CD4-positive, alpha-beta T cell (primary cell): Measurements from ENCODE around the gene TMEM260. TPM values are rescaled to one million over a fixed set of nuclear protein-coding genes. Genes with fewer than 3 reads are reported as not detected.

Experiments
- ATAC-seq: fragments of 200-7000 bp; cut with Tn5 transposase; one replicate; pipeline ENCODE4 v1.10.0; 2022; ENCODE audit warnings: mild to moderate bottlenecking; ENCODE audit not compliant: poor library complexity
- CTCF ChIA-PET: fragments of 350-600 bp; sonication (Branson Sonifier 250); formaldehyde crosslinking; loops from one replicate; lab custom pipeline; 2021; ENCODE audit warnings: antibody characterized with exemption, inconsistent platforms; lab: Charles Lee
- POLR2A ChIA-PET: fragments of 350-600 bp; sonication (Branson Sonifier 250); formaldehyde crosslinking; loops from one replicate; lab custom pipeline; 2021; ENCODE audit warnings: antibody characterized with exemption, inconsistent platforms; lab: Charles Lee
- DNase-seq, 14 experiments: peaks; one replicate each; pipeline ENCODE4 v3.0.0-alpha.2; 2013 to 2020; ENCODE audit warnings: mixed read lengths in 2 of 14
- H3K27ac ChIP-seq, 2 donors: one replicate each; pipeline versions ENCODE4 v1.5.1 to v1.7.0; 2013; ENCODE audit warnings: low read length in 2 of 2, low read depth in 1 of 2, mild to moderate bottlenecking in 1 of 2
- H3K27me3 ChIP-seq, 2 experiments: 1 replicate in 1 of 2; 2 replicates in 1 of 2; pipeline versions ENCODE4 v1.6.1 to v1.7.0; 2013; ENCODE audit warnings: low read length in 2 of 2, control low read depth in 1 of 2, mild to moderate bottlenecking in 1 of 2, moderate library complexity in 1 of 2; ENCODE audit not compliant: insufficient read depth in 2 of 2, control insufficient read depth in 1 of 2
- H3K36me3 ChIP-seq: one replicate; pipeline ENCODE4 v1.6.1; 2013; ENCODE audit warnings: low read length, control low read depth; ENCODE audit not compliant: insufficient read depth
- H3K4me1 ChIP-seq: one replicate; pipeline ENCODE4 v1.6.1; 2013; ENCODE audit warnings: low read length, control low read depth; ENCODE audit not compliant: insufficient read depth
- H3K4me3 ChIP-seq: one replicate; pipeline ENCODE4 v1.5.1; 2013; ENCODE audit warnings: mild to moderate bottlenecking, low read length, moderate library complexity
- H3K9me3 ChIP-seq, 2 experiments: 1 replicate in 1 of 2; 2 replicates in 1 of 2; pipeline versions ENCODE4 v1.6.1 to v1.7.0; 2013; ENCODE audit warnings: low read length in 2 of 2, mild to moderate bottlenecking in 2 of 2, control low read depth in 1 of 2, moderate library complexity in 1 of 2; ENCODE audit not compliant: control insufficient read depth in 1 of 2, insufficient read depth in 1 of 2
- H3K27ac Mint-ChIP-seq: one replicate; pipeline ENCODE4 v1.8.0; 2020; ENCODE audit warnings: mixed read lengths
- H3K27me3 Mint-ChIP-seq: one replicate; pipeline ENCODE4 v1.8.0; 2021; ENCODE audit warnings: mixed read lengths
- H3K36me3 Mint-ChIP-seq: one replicate; pipeline ENCODE4 v1.8.0; 2021; ENCODE audit warnings: low read depth, mixed read lengths
- H3K4me1 Mint-ChIP-seq: one replicate; pipeline ENCODE4 v1.8.0; 2021; ENCODE audit warnings: low read depth, mixed read lengths
- H3K4me3 Mint-ChIP-seq: one replicate; pipeline ENCODE4 v1.8.0; 2020; ENCODE audit warnings: mild to moderate bottlenecking, mixed read lengths
- H3K9me3 Mint-ChIP-seq: one replicate; pipeline ENCODE4 v1.8.0; 2020; ENCODE audit warnings: mixed read lengths
- intact Hi-C, 2 experiments: fragments of 100-400 bp; cut with DNase I in 1 of 2; cut with micrococcal nuclease in 1 of 2; formaldehyde crosslinking; loops; one replicate each; pipeline versions ENCODE4 v1.15.1 to v1.9.0; 2023 to 2025; cut with DNase I, micrococcal nuclease
- total RNA-seq, 174 experiments: library from RNA in 2 of 174; stranded (reverse) in 2 of 174; gene quantifications; one replicate each; pipeline ENCODE4 v1.2.3 and lab custom pipeline; 2021 to 2026
- TF ChIP-seq, protein P1 (sequence below): fragments of 200-600 bp; IDR thresholded peaks from one replicate; pipeline ENCODE4 v1.8.0; 2022; ENCODE audit warnings: antibody characterized with exemption, mild to moderate bottlenecking

Gene TMEM260
- total RNA-seq, 2 experiments from 2014 or later = 8.7 to 9.2 TPM

DNA sequence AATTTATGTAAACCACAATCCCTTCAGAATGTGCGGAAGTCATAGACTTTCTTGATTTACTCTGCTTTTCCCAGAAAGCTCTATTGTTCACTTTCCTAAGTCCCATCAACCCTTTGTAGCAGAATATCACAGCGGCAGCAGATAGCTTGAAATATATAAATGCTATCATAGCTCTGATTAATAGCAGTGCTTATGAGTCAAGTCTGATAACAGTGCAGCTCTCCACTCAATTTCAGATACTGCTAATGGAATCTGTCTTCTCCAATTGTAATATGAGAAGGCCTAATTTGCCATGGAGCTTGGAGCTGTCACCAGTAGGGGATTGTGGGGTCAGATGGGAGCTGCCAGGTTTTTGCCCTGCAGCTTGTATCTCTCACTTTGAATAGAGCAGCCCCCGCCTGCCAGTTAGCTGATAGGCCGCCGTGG, 10.9 kb downstream of the TMEM260 start:
- H3K27me3 ChIP-seq = no peaks in the 10 kb centered on the region
- DNase-seq (no peak), ATAC-seq (no peak)
- peaks cover 39% of the 10 kb centered on the region for H3K36me3 ChIP-seq
- Mint-ChIP-seq H3K4me3 (no peak overlapping the region), H3K27ac (no peak overlapping the region), H3K9me3 (no peaks in the 10 kb centered on the region), H3K4me1 (no peaks in the 10 kb centered on the region), H3K36me3 (peaks cover 64% of the 10 kb centered on the region), H3K27me3 (no peaks in the 10 kb centered on the region)
- ChIA-PET POLR2A (interaction anchor here (2.7 kb wide), 1 partner anchor 11 kb away, joined by 12 read pairs; the partner anchor contains the start of gene TMEM260), CTCF (interaction anchor here (0.5 to 2.5 kb wide), 2 partner anchors 11 to 1601 kb away, joined by 3 to 12 read pairs; partner anchors contain the start of gene TMEM260)
- TF ChIP-seq, protein P1, sequence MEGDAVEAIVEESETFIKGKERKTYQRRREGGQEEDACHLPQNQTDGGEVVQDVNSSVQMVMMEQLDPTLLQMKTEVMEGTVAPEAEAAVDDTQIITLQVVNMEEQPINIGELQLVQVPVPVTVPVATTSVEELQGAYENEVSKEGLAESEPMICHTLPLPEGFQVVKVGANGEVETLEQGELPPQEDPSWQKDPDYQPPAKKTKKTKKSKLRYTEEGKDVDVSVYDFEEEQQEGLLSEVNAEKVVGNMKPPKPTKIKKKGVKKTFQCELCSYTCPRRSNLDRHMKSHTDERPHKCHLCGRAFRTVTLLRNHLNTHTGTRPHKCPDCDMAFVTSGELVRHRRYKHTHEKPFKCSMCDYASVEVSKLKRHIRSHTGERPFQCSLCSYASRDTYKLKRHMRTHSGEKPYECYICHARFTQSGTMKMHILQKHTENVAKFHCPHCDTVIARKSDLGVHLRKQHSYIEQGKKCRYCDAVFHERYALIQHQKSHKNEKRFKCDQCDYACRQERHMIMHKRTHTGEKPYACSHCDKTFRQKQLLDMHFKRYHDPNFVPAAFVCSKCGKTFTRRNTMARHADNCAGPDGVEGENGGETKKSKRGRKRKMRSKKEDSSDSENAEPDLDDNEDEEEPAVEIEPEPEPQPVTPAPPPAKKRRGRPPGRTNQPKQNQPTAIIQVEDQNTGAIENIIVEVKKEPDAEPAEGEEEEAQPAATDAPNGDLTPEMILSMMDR = no peak
- H3K9me3 ChIP-seq = no peaks in the 10 kb centered on the region
- no peaks in the 10 kb centered on the region for H3K4me1 ChIP-seq
- H3K4me3 ChIP-seq = no peak overlapping the region
- intact Hi-C loops = no loop called here
- H3K27ac ChIP-seq = no peak overlapping the region

DNA sequence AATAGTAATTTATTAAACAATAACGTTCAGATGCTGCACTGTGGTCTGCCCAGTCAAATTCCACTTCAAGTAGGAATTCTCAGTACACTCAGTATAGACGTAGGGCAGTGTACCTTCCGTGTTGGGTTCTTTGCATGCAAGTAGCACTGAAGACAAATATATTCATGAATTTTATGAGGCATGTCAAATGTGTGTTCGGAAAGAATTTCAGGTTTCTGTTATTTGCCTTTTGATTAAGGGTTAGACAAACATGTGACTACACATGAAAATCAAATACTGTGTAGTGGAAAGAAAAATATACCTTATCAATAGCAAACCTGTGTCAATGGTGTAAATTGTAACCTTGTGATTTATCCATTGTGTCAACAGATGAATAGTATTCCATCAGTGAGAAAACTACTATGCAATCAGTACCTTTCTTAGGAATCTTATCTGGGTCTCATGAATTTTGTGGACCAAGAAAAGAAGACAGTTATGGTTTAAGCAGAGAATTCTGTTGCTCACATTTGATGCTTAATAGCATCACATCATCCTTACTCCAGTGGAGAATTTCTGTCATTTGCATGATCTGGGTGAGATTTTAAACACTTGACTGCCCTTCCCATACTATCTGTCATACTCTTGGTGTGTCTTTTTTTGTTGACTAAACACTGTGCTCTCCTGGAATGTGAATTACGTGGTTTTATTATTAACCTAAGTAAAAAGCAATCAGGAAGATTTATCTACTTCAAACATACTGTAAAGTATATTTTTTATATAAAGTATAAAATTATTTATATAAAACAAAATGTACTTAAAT, 13.3 kb downstream of the TMEM260 start:
- H3K4me3 ChIP-seq = no peak overlapping the region
- peaks cover 64% of the 10 kb centered on the region for H3K36me3 Mint-ChIP-seq
- H3K4me1 Mint-ChIP-seq = no peaks in the 10 kb centered on the region
- no peak for DNase-seq
- H3K27me3 ChIP-seq = no peaks in the 10 kb centered on the region
- ATAC-seq = no peak
- H3K9me3 Mint-ChIP-seq = no peaks in the 10 kb centered on the region
- no peak overlapping the region for H3K27ac Mint-ChIP-seq
- no peak overlapping the region for H3K27ac ChIP-seq
- TF ChIP-seq, protein P1 = no peak
- CTCF ChIA-PET = no interaction called here
- no peaks in the 10 kb centered on the region for H3K27me3 Mint-ChIP-seq
- H3K4me3 Mint-ChIP-seq = no peak overlapping the region
- H3K36me3 ChIP-seq = peaks cover 24% of the 10 kb centered on the region
- POLR2A ChIA-PET = no interaction called here
- H3K9me3 ChIP-seq = no peaks in the 10 kb centered on the region
- H3K4me1 ChIP-seq = no peaks in the 10 kb centered on the region
- intact Hi-C loops = no loop called here

DNA sequence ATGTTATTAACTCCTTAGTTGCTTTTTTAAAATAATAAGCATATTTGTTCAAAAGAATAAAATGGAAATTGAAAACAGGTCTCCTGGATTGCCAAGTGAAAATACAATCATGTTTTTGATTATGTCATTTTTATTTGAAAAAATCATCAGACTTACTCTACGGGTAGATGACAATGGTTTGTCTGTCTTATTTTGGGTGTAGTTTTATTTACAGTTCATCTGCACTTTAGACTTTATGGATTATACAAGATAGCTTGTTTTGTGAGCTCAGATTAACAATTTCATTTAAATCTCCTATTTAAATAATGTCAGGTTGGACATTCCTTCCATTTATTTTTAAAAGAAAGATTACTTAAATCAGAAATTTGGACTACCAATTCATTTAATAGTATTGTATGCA, 14.8 kb downstream of the TMEM260 start:
- Mint-ChIP-seq H3K36me3 (peaks cover 68% of the 10 kb centered on the region), H3K27me3 (no peaks in the 10 kb centered on the region), H3K9me3 (no peaks in the 10 kb centered on the region), H3K4me1 (no peaks in the 10 kb centered on the region), H3K4me3 (no peak overlapping the region), H3K27ac (no peak overlapping the region)
- H3K4me3 ChIP-seq = no peak overlapping the region
- no peaks in the 10 kb centered on the region for H3K9me3 ChIP-seq
- intact Hi-C loops = no loop called here
- H3K27ac ChIP-seq = no peak overlapping the region
- CTCF ChIA-PET = no interaction called here
- TF ChIP-seq, protein P1 = no peak
- no peaks in the 10 kb centered on the region for H3K27me3 ChIP-seq
- POLR2A ChIA-PET = no interaction called here
- ATAC-seq (no peak), DNase-seq (no peak)
- peaks cover 24% of the 10 kb centered on the region for H3K36me3 ChIP-seq
- H3K4me1 ChIP-seq = no peaks in the 10 kb centered on the region
